SK-N-SH (cell line): ENCODE measurements around the gene CASP7.

Experiments
- CTCF ChIP-seq: fragments of 200-600 bp; sonication (generic); IDR thresholded peaks from 2 replicates; pipeline ENCODE4 v1.6.1; 2017; ENCODE audit warnings: antibody characterized with exemption, mild to moderate bottlenecking, moderate library complexity
- GABPA ChIP-seq: IDR thresholded peaks from 2 replicates; pipeline ENCODE4 v1.4.0; 2012; ENCODE audit warnings: low read depth, mild to moderate bottlenecking
- PBX3 ChIP-seq: IDR thresholded peaks from 2 replicates; pipeline ENCODE4; 2012
- RFX5 ChIP-seq: IDR thresholded peaks from 2 replicates; pipeline ENCODE4 v1.6.1; 2012; ENCODE audit warnings: mild to moderate bottlenecking, improper control_type of control experiment, low read length

GRCh38 chr10:113693348-113693747 lies 13.6 kb downstream of the CASP7 start:
- no peak for TF ChIP-seq GABPA
- no peak for TF ChIP-seq CTCF
- TF ChIP-seq PBX3 = no peak
- no peak for TF ChIP-seq RFX5
